ENCODE measurements around the gene PHF3.

The PHF3 gene

DNA sequence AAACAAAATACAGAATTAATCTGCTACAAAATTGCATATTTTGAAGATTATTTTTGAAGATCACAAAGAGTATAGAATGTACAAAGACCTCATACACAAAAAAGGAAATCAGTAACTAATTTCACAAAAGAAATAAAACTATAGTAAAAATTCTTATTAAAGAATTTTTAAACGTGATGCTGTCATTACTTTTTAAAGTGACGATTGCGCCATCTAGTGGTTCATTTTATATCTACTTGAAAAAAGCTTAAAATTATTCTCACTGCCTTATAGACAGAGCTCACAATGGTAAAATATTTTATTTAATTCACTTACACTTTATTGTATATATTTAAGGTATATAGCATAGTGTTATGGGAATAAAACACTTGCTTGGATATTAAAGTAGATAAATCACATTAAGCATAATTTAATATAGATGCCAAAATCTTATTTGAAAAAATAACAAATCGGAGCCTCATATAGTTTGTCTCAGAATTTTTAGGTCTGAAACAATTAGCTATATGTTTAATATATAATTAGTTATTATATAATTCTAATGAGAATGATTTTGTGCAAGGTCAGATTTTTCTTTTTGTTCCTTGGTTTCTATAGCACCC is 128.8 kb downstream of the PHF3 start:
- DNase-seq (ENCODE audit: low read depth in 2 of 2) = no peak

Data from fibroblast of skin of left quadriceps (primary cell).